Transverse colon (tissue), 4 donors: ENCODE results near the gene SOX18.

ENCODE experiments used
- EP300 ChIP-seq: sonication (generic); formaldehyde crosslinking; IDR thresholded peaks from one replicate; pipeline ENCODE4 v1.6.1; 2017; ENCODE audit warnings: antibody characterized with exemption, low read depth
- POLR2A ChIP-seq: fragments of 450-650 bp; IDR thresholded peaks from one replicate; pipeline ENCODE4 v1.6.1; 2016; ENCODE audit warnings: antibody characterized with exemption, mild to moderate bottlenecking, moderate library complexity
- POLR2AphosphoS5 ChIP-seq, 3 donors: sonication (generic); formaldehyde crosslinking; IDR thresholded peaks; one replicate each; pipeline ENCODE4 v1.6.1; 2016; ENCODE audit warnings: antibody characterized with exemption in 3 of 3
- TF ChIP-seq, protein P1 (sequence below), 5 experiments: fragments of 200-600 bp in 3 of 5; fragments of 450-650 bp in 2 of 5; sonication (generic) in 3 of 5; IDR thresholded peaks; 1 replicate in 2 of 5; 2 replicates in 3 of 5; pipeline ENCODE4 v1.5.1; 2016 to 2017; ENCODE audit warnings: antibody characterized with exemption in 5 of 5, inconsistent platforms in 3 of 5, mild to moderate bottlenecking in 2 of 5, moderate library complexity in 1 of 5

DNA sequence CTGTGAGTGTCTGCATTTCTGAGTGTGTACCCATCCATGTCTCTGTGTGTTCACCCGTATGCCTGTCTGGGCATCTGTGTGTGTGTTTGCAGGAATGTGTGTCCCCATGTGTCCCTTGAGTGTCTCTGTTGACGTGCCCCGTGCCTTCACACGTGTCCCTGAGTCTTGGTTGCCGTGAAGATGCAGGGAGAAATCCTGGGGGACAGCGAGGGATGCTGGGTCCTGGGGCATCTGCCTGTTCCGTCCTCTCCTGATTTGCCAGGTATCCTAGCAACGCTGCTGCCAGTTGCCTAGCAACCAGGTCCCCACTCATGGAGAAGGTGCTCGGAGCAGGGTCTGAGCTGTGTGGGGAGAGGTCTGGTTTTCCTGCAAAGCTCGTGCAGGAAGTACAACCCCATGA lies 40.7 kb upstream of the SOX18 start:
- no peak for TF ChIP-seq EP300
- TF ChIP-seq, protein P1, sequence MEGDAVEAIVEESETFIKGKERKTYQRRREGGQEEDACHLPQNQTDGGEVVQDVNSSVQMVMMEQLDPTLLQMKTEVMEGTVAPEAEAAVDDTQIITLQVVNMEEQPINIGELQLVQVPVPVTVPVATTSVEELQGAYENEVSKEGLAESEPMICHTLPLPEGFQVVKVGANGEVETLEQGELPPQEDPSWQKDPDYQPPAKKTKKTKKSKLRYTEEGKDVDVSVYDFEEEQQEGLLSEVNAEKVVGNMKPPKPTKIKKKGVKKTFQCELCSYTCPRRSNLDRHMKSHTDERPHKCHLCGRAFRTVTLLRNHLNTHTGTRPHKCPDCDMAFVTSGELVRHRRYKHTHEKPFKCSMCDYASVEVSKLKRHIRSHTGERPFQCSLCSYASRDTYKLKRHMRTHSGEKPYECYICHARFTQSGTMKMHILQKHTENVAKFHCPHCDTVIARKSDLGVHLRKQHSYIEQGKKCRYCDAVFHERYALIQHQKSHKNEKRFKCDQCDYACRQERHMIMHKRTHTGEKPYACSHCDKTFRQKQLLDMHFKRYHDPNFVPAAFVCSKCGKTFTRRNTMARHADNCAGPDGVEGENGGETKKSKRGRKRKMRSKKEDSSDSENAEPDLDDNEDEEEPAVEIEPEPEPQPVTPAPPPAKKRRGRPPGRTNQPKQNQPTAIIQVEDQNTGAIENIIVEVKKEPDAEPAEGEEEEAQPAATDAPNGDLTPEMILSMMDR (IDR thresholded peaks at IDR 0.05), result no peak
- TF ChIP-seq POLR2A, result no peak
- TF ChIP-seq POLR2AphosphoS5 (IDR thresholded peaks at IDR 0.05), result no peak
